ENCODE data around the gene DVL3.

DVL3 gene

DNA sequence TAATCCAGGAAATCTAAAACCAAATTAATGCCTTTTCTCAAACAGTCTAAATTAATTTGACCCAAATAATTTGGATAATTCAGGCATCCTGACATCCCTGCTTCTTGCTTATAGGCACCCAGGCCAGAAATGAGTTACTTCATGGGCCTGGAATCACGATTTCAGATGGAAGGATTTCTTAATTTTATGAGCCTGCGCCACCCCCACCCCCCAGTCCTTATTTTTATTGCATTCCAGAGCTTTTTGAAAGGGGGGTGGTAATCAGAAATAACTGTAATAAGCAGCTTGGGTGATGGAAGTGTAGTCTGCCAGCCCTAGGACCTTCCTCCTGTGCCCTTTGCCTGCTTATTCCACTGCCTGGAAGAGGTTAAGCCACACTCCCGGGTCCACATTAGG lies 20.8 kb downstream of the DVL3 start:
- DNase-seq (ENCODE audit: low read depth): no peak

DNA sequence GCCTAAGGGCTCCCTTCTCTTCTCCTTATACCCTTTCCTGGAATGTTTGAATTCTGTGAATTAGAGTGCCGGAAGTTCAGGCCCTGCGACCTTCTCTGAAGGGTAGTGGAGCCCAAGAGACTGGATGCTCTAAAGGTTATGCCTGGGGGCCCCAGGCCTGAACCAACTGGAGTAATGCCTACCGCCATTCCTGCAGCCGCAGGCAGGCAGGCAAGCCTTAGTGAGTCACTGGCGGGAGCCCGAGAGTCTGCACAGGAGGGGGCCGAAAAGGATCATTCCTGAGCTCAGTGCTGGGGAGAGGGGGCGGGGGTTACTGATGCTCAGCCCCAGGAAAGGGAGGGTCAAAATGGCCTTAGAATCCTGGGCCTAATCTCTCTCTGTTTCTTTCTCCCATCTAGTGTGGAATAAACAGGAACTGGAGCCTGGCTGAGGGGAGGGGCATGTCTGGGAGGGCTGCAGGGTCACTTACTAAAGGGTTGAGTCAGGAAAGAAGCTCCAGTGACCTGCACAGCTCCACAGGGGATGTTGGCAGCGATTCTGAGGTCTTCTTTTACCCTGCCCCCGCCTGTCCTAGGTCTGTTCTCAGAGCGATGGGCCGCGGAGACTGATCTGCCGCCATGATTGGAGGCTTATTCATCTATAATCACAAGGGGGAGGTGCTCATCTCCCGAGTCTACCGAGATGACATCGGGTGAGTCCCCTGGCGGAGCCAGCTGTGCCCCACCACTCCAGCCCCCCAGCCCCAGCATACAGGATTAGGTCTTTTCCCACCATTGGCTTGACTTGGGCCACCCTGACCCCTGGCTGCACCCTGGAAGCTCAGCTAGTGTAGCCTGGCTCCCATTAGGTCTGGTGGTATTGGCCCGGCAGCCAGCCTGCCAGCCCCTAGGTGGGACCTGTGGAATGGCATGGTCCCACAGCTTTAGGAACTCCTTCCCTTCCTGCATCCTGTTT lies 21.5 kb downstream of the DVL3 start:
- DNase-seq (ENCODE audit: low read depth): peak; percentile 85
- TF ChIP-seq, protein P1, sequence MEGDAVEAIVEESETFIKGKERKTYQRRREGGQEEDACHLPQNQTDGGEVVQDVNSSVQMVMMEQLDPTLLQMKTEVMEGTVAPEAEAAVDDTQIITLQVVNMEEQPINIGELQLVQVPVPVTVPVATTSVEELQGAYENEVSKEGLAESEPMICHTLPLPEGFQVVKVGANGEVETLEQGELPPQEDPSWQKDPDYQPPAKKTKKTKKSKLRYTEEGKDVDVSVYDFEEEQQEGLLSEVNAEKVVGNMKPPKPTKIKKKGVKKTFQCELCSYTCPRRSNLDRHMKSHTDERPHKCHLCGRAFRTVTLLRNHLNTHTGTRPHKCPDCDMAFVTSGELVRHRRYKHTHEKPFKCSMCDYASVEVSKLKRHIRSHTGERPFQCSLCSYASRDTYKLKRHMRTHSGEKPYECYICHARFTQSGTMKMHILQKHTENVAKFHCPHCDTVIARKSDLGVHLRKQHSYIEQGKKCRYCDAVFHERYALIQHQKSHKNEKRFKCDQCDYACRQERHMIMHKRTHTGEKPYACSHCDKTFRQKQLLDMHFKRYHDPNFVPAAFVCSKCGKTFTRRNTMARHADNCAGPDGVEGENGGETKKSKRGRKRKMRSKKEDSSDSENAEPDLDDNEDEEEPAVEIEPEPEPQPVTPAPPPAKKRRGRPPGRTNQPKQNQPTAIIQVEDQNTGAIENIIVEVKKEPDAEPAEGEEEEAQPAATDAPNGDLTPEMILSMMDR (IDR thresholded peaks at IDR 0.05; ENCODE audit: insufficient read depth, low read depth, low read length, missing control alignments): no peak
- peak overlapping the region; percentile 95 for H3K4me3 ChIP-seq (ENCODE audit: low read length)

More for the DNA sequence above, 20.8 kb downstream of the DVL3 start:
- TF ChIP-seq, protein P1 (IDR thresholded peaks at IDR 0.05; ENCODE audit: insufficient read depth, low read depth, low read length, missing control alignments): no peak
- H3K4me3 ChIP-seq (ENCODE audit: low read length): peak overlapping the region; percentile 95

DNA sequence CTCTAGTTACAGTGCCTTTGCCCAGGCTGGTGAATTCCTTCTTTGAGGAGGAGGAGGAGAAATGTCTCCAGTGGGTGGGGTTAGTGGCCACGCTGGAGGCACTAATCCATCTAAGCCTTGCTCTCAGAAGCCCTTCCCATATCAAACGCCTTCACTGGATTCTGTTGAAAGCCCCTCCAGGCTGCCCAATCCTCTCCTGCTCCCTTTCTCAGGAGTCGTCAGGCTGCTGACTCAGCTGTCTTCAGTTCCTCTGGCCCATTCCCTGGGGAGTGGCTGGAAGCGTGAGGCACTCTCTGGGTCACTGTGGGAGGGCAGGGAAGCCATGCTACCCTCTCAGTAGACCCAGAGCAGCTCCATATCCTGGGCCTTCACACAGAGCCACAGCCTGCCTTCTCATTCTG lies 22.2 kb downstream of the DVL3 start:
- H3K4me3 ChIP-seq (ENCODE audit: low read length): peak overlapping the region; percentile 95
- TF ChIP-seq, protein P1 (IDR thresholded peaks at IDR 0.05; ENCODE audit: insufficient read depth, low read depth, low read length, missing control alignments): no peak
- DNase-seq (ENCODE audit: low read depth): no peak

DNA sequence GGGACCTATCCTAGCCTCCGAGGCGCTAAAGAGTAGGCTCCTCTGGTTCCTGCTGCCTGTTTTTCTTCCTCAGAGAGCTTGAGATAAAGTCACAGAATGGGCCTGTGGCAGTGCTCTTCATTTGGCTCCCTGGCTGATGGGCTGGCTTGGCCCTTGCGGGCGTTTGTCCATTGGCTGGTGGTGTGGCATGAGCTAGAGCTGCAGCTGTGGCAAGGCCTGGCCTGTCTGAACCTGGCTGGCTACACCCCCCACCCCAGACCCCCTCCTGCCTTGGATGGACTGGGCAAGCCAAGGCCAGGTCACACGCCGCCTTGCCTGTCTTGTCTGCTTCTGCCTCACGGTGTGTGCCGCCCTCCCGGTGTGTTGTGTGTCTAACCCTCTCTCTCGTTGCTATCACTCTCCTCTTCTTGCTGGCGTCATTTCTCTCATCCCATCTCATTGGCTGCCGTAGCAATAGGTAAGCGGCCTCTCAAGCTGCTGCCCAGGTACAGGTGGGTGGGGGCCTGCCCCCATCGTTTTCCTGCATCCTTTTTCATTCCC lies 22.7 kb downstream of the DVL3 start:
- TF ChIP-seq, protein P1 (IDR thresholded peaks at IDR 0.05; ENCODE audit: insufficient read depth, low read depth, low read length, missing control alignments): no peak
- no peak overlapping the region for H3K4me3 ChIP-seq (ENCODE audit: low read length)
- no peak for DNase-seq (ENCODE audit: low read depth)

DNA sequence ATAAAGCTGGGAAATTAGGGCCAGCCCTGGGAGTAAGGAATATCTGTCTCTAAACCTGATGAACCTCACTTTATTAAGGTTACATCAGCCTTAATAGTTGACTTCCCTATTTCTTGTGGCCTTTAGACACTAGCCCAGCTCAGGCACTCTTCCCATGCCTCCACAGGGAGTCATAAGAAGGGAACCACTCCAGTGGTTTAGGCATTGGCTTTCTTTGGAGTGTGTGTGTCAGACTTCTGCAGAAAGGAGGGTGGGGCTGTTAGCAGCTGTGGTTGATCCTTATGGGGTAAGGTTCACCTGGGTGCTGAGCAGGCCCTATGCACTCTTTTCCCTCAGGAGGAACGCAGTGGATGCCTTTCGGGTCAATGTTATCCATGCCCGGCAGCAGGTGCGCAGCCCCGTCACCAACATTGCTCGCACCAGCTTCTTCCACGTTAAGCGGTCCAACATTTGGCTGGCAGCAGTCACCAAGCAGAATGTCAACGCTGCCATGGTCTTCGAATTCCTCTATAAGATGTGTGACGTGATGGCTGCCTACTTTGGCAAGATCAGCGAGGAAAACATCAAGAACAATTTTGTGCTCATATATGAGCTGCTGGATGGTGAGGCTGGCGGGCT lies 23.5 kb downstream of the DVL3 start:
- H3K4me3 ChIP-seq (ENCODE audit: low read length): no peak overlapping the region
- no peak for DNase-seq (ENCODE audit: low read depth)
- TF ChIP-seq, protein P1 (IDR thresholded peaks at IDR 0.05; ENCODE audit: insufficient read depth, low read depth, low read length, missing control alignments): no peak

DNA sequence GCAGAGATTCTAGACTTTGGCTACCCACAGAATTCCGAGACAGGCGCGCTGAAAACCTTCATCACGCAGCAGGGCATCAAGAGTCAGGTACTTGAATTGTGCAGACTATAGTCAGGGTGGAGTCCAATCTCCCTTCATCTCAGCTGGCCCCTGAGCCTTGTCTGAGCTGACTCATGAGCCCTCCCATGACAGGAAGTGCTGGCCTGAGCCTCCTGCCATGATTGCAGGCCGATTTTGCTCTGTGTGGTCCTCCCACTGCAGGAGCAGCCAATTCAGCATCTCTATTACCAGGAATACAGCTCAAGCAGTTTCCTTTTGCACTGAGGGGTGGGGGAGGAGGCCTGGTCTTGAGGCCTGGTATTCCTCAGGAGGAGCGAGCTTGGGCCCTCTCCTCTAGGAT lies 25.0 kb downstream of the DVL3 start:
- TF ChIP-seq, protein P1 (IDR thresholded peaks at IDR 0.05; ENCODE audit: insufficient read depth, low read depth, low read length, missing control alignments): no peak
- no peak overlapping the region for H3K4me3 ChIP-seq (ENCODE audit: low read length)
- DNase-seq (ENCODE audit: low read depth): no peak

Data from epithelial cell of esophagus (primary cell).